Stimulated activated naive CD4-positive, alpha-beta T cell treated with Interleukin-2 at 50 U/mL for 16 hours (primary cell): ENCODE data around the gene MERTK.
"Not testable (repeated sequence)": the region's sequence is repeated elsewhere in the genome, so short reads cannot be mapped to it uniquely, and the experiment has no call there.

Experiments used
- DNase-seq: peaks from one replicate; lab custom pipeline; 2025; lab: John Stamatoyannopoulos, UW

The MERTK gene

DNA sequence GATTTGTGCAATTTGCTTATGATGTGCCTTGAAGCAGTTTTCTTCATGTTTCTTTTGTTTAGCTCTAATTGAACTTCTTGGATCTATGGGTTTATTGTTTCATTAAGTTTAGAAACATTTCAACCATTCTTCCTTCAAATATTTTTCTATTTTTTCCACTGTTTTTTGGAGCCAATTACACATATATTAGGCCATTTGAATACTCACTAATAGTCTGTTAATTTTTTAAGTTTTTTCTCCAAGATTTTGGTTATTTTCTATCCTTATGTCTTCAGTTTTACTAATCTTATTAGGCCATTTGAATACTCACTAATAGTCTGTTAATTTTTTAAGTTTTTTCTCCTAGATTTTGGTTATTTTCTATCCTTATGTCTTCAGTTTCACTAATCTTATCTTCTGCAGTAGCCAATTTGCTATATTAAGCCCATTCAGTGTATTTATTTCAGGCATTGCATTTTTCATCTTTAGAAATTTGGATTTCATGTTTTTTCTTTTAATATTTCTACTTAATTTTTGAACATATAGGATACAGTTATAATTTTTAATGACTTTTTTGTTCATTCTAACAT lies 147.1 kb downstream of the MERTK start:
- no peak for DNase-seq

DNA sequence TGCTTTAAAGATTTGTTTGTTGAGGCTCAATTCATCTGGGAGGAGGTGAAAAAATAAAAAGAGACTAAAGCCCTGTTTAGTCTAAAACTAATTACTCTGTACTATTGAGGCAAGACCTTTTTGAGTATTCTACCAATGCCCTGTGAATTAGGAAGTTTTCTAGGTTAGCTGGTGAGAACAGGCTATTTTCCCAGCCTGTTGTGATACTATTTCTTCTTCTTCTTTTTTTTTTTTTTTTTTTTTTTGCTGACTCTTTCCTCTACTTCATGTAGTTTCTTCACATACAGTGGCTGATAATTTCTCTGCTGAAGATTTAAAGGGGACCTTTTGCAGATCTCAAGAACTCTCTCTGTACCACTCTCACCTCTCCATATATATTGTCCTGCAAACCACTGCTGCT lies 147.8 kb downstream of the MERTK start:
- DNase-seq, result no peak

DNA sequence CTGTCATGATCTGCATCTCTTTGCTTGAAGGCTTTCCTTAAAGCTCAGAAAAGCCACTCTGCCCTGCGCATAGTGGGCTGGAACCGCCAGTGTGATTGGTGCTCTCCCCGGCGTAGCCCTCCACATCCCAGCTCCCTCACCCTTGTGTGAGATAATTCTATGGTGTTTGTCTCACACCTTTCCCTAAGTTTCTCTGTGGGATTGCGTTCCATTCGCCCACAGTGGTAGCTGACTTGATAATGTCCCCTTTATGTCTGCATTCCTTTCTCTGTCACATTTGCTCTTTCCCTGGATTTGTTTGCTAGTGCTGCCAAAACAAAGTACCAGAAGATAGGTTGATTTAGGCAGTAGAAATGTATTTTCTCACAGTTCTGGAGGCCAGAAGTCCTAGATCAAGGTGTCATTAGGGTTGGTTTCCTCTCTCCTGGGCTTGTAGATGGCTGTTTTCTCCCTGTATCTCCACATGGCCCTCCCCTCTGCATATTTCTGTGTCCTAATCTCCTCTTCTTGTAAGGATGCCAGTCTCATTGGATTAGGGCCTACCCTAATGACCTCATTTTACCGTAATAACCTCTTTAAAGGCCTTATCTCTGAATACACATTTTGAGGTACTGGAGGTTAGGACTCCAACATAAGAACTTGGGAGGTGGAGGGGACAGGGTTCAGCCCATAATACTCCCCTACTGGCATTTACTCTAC lies 149.3 kb downstream of the MERTK start:
- no peak for DNase-seq

DNA sequence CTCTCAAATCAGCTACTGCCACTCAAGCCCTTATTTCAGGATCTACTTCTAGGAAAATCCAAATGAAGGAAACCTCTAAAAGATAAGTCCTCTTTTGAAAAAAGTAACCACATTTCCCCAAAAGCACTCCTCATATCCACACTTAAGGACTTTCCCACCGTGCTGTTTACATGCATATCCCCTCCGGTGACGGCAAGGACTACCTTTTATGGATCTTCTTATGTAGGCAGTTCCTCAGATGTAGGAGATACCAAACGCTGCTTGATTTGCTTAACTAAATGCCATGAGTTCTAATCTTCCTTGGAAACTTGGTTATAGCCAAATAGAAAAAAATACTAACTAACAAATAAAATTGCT lies 149.8 kb downstream of the MERTK start:
- no peak for DNase-seq

DNA sequence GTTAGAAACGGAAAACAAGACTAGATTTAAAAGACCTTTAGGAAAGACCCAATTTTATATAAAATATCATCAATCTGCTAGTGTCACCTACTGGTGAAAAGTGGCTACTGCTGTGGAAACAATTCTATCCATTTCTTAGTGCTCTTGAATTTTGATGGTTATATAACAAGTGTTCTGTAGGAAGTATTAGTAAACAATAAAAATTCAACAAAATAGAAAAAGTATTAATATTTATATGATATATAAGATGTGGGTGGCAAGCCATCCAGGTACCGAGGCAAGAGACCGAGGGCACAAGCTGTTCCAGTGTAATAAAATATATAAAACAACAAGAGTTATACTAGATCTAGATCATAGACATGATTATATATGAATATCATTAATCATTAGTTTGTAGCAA lies 150.5 kb downstream of the MERTK start:
- DNase-seq, result no peak

DNA sequence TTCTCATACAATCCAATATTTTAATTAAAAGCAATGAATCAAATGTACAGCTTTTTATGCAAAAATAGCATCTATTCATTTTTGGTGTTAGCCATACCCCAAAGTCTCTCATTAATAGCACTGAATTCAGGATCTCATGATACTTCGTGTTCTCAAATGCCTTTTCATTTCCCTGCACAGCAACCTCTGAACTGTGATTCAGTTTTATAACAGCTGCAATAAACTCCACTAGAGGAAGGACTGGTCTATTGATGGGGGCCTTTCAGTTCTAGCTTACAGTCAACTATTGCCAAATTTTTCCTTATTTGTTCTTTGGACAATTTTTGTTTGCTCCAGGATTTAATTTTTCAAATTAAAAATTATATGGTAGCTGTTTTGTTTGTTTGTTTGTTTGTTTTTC lies 151.9 kb downstream of the MERTK start:
- no peak for DNase-seq

DNA sequence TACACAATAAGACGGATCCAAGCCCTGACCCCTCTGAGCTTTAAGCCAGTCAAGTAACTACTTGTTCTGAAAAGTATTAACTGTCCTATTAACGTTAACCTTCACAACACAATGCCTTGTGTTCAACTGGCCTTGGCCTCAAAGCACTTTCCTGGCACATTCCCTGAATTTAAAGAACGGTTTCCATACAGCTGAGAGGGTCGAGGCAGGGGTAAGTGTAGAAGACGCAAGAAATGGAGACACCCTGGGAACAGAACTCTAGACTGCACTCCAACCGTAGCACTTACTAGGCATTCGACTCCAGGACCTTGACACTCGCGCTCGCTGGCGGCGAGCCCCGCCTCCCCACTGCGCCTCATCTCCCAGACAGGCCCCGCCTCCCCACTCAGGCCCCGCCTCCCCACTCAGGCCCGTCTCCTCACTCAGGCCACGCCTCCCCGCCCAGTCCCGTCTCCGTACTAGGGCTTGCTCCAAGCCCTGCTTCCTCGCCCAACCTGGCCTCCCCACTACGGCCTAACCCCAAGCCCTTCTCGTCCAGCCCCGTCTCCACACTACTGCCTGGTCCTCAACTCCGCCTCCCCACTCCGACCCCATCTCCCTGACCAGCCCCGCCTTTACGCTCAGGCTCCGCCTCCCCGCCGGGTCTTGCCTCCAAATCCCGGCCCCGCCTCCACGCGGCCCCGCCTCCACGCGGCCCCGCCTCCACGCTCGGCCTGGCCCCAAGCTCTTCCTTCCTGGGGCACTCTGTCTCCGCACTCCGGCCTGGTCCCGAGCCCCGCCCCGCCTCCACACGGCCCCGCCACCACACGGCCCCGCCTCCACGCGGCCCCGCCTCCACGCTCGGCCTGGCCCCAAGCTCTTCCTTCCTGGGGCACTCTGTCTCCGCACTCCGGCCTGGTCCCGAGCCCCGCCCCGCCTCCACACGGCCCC lies 155.8 kb downstream of the MERTK start:
- peak; percentile 97 for DNase-seq

DNA sequence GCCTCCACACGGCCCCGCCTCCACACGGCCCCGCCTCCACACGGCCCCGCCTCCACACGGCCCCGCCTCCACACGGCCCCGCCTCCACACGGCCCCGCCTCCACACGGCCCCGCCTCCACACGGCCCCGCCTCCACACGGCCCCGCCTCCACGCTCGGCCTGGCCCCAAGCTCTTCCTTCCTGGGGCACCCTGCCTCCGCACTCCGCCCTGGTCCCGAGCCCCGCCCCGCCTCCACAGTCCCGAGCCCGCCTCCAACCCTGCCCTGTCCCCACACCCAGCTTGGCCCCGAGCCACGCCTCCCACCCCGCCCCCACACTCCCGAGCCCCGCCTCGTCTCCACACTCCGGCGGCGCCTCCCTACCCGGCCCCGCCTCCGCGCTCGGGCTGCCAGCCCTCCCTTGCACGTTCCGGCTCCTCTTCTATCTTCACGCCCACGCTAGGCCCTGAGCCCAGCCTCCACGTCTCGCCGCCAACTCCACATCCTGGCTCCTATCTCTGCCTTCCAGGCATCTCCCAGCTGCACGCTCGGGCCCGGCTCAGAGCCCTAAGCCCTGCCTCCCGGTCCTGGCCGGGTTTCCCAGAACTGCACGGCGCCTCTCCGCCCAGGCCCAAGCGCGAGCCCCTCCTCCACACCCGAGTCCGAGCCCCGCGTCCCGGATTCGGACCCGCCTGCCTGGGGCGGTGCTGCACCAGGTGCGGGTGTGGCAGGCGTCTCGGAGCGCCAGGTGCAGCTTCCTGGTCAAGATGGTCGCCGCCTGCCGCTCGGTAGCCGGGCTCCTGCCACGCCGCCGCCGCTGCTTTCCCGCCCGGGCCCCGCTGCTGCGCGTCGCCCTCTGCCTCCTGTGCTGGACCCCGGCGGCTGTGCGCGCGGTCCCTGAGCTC lies 156.7 kb downstream of the MERTK start, which contains the start of gene TMEM87B:
TMEM87B (plus strand) TSS at position 423 of the 883 bp plus-strand sequence; CDS start at position 746, 323 bp downstream.
- DNase-seq, result peak; percentile 98

DNA sequence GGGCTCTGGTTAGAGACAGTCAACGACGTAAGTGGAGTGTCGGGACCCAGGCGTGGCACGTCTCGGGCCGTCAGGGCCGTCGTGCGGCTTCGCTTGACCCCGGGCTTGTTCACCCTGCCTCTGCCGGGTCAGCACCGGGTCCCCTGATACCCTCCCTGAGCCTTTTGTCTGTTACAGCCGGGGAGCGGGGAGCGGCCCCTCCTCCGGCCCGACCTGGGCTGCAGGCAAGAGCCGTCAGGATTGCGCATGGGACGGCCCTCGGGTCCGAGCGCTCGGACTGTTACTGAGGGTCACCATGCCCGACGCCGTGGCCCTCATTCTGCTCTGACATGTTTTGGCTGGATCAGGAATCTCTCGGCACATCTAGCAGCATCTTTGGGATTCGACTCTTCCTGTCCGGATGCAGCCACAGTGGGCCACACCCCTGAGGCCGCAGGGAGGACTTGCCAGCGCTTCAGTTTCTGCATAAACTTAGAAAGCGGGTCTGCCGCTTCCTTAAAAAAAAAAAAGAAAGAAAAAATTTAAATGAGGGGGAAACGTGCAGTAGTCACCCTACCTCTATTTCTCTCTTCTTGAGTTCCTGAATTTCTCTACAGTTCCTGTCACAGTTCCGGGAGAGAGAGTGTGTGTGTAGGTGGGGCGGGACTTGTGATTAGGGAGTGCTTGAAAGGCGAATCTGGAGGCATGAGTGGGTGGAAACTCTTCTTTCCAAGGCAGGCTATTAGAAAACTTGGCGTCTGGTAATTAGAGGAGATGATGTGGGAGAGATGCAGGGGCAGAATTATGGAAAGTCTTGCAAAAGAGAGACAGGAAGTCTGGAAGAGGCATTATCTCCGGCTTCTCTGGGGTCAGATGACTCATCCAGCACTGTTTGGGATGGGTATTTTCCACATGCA lies 157.6 kb downstream of the MERTK start:
- peak; percentile 11 for DNase-seq

DNA sequence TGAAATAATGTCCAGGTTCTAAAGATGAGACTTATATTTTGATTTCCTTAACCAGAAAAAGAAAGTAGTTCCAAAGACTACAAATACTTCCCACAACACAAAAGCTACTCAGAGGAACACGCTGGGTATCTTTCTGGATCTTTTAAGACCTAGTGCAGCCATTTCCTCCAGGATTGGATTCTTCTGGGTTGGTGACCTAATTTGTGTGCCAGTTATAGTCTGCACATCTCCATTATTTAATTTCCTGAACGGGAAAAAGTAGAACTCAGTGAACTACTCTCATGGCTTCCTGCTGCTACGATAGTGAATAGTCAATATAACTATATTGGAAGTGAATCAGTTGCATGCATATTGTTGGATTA lies 158.2 kb downstream of the MERTK start:
- DNase-seq, result no peak

DNA sequence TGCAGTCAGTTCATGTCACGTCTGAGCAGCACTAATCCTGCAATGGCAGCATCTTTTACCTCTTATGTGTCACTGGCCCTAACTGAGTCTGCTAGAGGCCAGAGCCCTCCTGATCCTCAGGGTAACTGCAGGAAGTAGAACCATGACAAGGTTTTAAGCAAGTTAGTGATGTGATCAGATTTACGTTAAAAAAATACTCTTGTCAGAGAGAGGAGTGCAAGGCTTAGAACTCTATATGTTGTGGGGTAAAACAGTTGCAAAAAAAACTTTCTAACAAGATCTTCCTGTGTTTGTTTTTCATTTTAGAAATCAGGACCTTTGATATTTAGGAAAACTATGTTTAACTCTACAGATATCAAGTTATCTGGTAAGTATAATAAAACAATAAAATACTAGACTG lies 161.3 kb downstream of the MERTK start:
- no peak for DNase-seq

DNA sequence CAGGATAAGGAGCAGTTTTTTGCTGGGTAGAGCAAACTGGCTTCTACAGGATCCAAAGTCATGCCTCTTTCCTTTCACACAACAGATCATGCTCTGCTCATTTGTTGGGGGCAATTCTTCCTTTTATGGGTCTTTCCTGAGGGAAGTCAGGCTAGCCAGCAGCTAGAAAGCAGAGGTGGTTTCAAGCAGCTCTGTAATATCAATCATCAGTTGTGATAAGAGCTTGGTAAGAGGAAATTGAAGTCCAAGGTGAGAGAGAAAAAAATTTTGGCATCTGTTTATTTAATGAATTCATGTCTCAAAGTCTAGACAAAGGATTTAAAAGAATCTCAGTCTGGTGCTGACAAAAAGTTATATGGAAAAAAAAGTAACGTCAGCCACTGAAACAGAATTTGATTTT lies 162.9 kb downstream of the MERTK start:
- no peak for DNase-seq

DNA sequence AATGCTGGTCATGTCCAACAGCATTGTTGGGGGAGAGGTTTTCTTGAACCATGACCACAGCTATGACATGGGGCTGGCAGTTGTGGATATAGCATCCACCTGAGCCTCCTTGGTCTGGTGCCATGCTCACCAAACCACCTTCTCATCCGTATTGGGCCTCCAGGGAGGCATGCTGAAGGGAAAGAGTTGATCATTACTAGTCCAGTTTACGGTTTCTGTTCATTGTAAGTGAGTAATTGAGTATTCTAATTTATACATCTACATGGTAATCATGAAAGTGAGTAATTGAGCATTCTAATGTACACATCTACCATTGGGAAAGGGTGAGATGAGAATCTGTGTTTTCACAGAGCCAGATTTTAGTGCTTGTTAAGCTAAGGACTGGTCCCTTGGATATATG lies 163.4 kb downstream of the MERTK start:
- no peak for DNase-seq

DNA sequence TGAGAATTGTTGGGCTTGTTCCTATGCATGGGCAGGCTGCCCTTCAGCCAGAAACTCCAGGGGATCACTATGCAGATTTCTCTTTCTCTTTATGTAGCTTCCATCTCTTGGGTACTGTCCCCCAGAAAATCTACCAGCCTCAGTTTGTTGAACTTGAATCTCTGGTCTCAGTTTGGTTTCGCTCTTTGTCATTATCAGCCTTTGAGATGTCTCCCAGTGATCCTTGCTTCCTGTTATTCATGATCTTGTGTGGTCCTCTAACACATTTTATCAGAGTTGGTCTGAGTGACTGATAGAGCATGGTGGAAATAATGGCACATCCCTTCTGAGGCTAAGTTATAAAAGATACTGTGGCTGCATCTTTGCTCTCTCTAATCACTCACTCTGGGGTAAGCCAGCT lies 164.5 kb downstream of the MERTK start:
- DNase-seq, result no peak

DNA sequence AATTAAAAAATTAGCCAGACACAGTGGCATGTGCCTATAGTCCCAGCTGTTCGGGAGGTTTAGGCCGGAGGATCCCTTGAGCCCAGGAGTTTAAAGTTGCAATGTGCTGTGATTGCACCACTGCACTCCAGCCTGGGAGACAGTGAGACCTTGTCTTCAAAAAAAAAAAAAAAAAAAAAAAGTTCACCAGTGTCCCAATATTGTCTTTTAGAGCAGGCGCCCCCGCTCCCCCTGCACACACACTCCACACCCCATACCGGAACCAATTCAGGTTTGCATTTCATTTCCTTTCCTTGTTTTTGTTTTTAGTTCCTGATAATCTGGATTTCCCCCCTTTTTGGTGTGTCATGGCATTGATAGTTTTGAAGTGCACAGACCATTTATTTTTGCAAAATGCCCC lies 167.1 kb downstream of the MERTK start:
- no peak for DNase-seq

DNA sequence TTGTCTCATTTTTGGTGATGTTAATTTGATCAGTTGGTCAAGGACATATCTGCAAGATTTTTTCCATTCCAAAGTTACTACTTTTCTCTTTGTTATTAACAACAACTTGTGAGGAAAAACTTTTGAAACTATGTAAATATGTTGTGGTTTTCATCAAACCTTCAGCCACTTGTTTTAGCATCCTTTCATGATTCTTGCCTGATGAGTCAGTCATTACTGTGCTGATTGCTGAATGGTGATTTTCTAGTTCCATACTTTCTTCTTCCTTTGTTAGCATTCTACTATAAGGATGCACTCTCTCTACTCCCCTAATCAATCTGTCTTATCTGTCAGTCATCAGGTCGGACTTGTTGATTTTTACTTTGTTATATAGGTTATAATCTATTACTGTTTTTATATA lies 167.6 kb downstream of the MERTK start:
- DNase-seq, result no peak

DNA sequence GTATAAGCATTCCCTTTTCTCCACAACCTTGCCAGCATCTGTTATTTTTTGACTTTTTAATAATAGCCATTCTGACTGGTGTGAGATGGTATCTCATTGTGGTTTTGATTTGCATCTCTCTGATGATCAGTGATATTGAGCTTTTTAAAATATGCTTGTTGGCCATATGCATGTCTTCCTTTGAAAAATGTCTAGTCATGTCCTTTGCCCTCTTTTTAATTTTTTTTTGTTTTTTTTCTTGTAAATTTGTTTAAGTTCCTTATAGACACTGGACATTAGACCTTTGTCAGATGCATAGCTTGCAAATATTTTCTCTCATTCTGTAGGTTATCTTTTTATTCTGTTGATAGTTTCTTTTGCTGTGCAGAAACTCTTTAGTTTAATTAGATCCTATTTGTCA lies 171.4 kb downstream of the MERTK start:
- DNase-seq, result not testable (repeated sequence)

DNA sequence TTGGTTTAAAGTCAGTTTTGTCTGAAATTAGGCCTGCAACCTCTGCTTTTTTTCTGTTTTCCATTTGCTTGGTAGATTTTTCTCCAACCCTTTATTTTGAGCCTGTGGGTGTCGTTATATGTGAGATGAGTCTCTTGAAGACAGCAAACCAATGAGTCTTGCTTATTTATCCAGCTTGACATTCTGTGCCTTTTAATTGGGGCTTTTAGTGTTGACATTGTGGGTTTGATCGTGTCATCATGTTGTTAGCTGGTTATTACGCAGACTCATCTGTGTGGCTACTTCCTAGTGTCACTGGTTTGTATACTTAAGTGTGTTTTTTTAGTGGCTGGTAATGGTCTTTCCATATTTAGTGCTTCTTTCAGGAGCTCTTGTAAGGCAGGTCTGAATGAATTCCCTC lies 175.5 kb downstream of the MERTK start:
- DNase-seq, result no peak

DNA sequence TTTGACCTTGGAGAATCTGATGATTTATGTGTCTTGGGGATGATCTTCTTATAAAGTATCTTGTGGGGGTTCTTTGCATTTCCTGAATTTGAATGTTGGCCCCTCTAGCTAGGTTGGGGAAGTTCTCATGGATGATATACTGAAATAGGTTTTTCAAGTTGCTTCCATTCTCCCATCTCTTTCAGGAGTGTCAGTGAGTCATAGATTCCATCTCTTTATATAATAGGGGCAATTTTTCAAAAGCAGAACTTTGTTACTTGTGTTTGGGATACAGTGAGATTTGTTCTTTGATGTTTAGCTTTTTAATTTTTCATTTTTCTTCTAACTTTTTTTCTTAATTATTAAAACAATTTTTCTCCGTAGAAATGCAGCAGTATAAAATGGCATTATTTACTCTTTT lies 176.1 kb downstream of the MERTK start:
- no peak for DNase-seq

DNA sequence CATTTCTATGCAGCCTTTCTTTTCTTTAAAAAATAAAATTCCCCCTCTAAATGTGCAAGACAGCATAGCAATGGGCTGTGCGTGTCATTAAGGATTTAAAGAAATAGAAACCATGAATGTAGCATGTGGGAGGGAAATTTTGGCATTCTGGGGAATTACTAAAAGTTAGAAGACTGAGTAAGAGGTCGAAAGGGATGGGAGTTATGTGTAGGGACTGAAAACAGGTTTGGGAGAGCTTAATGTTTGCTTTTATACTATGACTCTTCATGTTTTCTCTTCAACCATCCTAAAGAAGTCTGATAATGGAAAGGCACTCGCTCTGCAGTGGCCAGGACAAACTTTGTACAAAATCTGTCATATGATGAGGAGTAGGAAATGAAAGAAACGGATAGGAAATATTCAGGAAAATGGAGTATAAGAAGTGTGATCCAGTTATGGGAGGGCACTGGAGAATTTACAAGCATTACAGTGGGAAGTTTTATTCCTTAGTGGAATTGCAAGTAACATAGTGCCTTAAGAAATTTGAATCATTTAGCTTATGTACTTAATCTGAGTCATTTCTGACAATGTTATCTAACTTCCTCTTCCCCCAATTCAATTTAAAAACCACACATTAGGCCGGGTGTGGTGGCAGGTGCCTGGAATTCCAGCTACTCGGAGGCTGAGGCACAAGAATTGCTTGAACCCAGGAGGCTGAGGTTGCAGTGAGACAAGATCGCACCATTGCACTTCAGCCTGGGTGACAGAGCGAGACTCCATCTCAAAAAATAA lies 177.3 kb downstream of the MERTK start:
- DNase-seq, result no peak
